ENCODE results near the gene WDPCP. TPM values are rescaled to one million over a fixed set of nuclear protein-coding genes. Genes with fewer than 3 reads are reported as not detected.

Gene WDPCP
- total and polyA plus RNA-seq, 4 donors: 1.1 to 7.6 (median 2.7) TPM

GRCh38 chr2:63372549-63372948 is 215.7 kb downstream of the WDPCP start:
- H3K9me3 ChIP-seq (ENCODE audit: control insufficient read depth in 4 of 4, low read length in 3 of 4): no peaks in the 10 kb centered on the region
- no peak overlapping the region for H3K9ac ChIP-seq (ENCODE audit: low read depth in 1 of 2, low read length in 2 of 2)
- H3K4me3 ChIP-seq (ENCODE audit: low read depth in 1 of 3, low read length in 3 of 3): no peak overlapping the region
- 88% methylated on average over 3 of the region's 3 CpGs for WGBS
- H3K27me3 ChIP-seq (ENCODE audit: control insufficient read depth in 4 of 4, insufficient read depth in 4 of 4, low read length in 3 of 4): no peaks in the 10 kb centered on the region
- no peak for DNase-seq (ENCODE audit: low spot score)
- H3K4me1 ChIP-seq (ENCODE audit: control insufficient read depth in 4 of 4, insufficient read depth in 4 of 4, low read length in 3 of 4): peaks cover 0 to 5% (median 0%) of the 10 kb centered on the region in 4 donors
- TF ChIP-seq TAF1 (conservative IDR thresholded peaks at IDR 0.05): no peak
- TF ChIP-seq MAX (IDR thresholded peaks at IDR 0.05): no peak
- TF ChIP-seq CTCF (IDR thresholded peaks at IDR 0.05; ENCODE audit: low read depth, low read length, missing input control): no peak
- TF ChIP-seq RXRA (IDR thresholded peaks at IDR 0.05): no peak
- TF ChIP-seq JUND (IDR thresholded peaks at IDR 0.05): no peak
- no peak for TF ChIP-seq EGR1 (IDR thresholded peaks at IDR 0.05; ENCODE audit: low read depth in 2 of 2)
- TF ChIP-seq YY1 (IDR thresholded peaks at IDR 0.05): no peak
- no peak for TF ChIP-seq HNF4A (conservative IDR thresholded peaks at IDR 0.05)
- H3K36me3 ChIP-seq (ENCODE audit: control insufficient read depth in 4 of 4, insufficient read depth in 3 of 4, low read depth in 1 of 4, low read length in 3 of 4): no peaks in the 10 kb centered on the region
- H3K27ac ChIP-seq (ENCODE audit: low read depth in 1 of 2, low read length in 2 of 2): no peak overlapping the region

- TF ChIP-seq ZBTB33 (IDR thresholded peaks at IDR 0.05) (no peak), ATF3 (IDR thresholded peaks at IDR 0.05) (no peak), FOXA2 (IDR thresholded peaks at IDR 0.05) (no peak), FOXA1 (IDR thresholded peaks at IDR 0.05) (no peak), HNF4G (IDR thresholded peaks at IDR 0.05) (no peak), YY1 (IDR thresholded peaks at IDR 0.05) (no peak), TAF1 (conservative IDR thresholded peaks at IDR 0.05) (no peak), CTCF (IDR thresholded peaks at IDR 0.05; ENCODE audit: low read depth, low read length, missing input control) (no peak), HNF4A (conservative IDR thresholded peaks at IDR 0.05) (no peak), MAX (IDR thresholded peaks at IDR 0.05) (no peak), NR2F2 (IDR thresholded peaks at IDR 0.05) (no peak), EGR1 (IDR thresholded peaks at IDR 0.05; ENCODE audit: low read depth in 2 of 2) (no peak), RXRA (IDR thresholded peaks at IDR 0.05) (no peak), JUND (IDR thresholded peaks at IDR 0.05) (no peak), RAD21 (IDR thresholded peaks at IDR 0.05) (no peak), GABPA (IDR thresholded peaks at IDR 0.05 in 1 of 2, conservative IDR thresholded peaks at IDR 0.05 in 1 of 2) (no peak), REST (IDR thresholded peaks at IDR 0.05) (no peak), SP1 (IDR thresholded peaks at IDR 0.05) (no peak)
- Histone ChIP-seq H3K9me3 (ENCODE audit: control insufficient read depth in 4 of 4, low read length in 3 of 4) (no peaks in the 10 kb centered on the region), H3K4me3 (ENCODE audit: low read depth in 1 of 3, low read length in 3 of 3) (no peak overlapping the region), H3K36me3 (ENCODE audit: control insufficient read depth in 4 of 4, insufficient read depth in 3 of 4, low read depth in 1 of 4, low read length in 3 of 4) (no peaks in the 10 kb centered on the region), H3K27me3 (ENCODE audit: control insufficient read depth in 4 of 4, insufficient read depth in 4 of 4, low read length in 3 of 4) (no peaks in the 10 kb centered on the region), H3K27ac (ENCODE audit: low read depth in 1 of 2, low read length in 2 of 2) (no peak overlapping the region), H3K4me1 (ENCODE audit: control insufficient read depth in 4 of 4, insufficient read depth in 4 of 4, low read length in 3 of 4) (no peaks in the 10 kb centered on the region), H3K9ac (ENCODE audit: low read depth in 1 of 2, low read length in 2 of 2) (no peak overlapping the region)
- WGBS: 96% methylated on average over 1 of the region's 1 CpG
- no peak for DNase-seq (ENCODE audit: low spot score)
These were observed 219.1 kb downstream of the WDPCP start for GRCh38 chr2:63369146-63369545.
